ENCODE data around the gene PPARGC1A. TPM values are rescaled to one million over a fixed set of nuclear protein-coding genes. Genes with fewer than 3 reads are reported as not detected.

Gene PPARGC1A
- total and polyA plus RNA-seq, 2 of the 13 experiments (the other 11 are each of a cell fraction or from before 2014, with no cell fraction given): 20.7 to 37.3 TPM

DNA sequence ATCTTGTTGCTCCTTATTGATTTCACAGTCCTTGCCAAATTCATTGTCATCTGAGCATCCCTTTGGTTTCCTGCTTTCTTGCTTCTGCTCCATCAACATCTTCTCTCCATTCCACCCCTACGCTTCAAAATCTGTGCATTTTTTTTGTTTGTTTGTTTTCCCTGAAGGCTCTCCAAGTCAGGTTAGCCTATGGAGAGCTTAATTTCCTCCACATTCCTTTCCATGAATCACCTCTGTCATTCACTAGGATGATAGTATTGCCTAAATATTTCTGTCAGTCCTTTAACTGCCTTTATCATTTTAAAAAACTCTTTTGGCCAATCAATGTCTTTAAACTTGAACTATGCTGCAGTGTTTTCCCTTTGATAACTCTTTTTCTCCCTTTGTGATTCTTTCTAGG lies 67.7 kb downstream of the PPARGC1A start:
- H3K27me3 ChIP-seq (ENCODE audit: control insufficient read depth in 1 of 2, insufficient read depth in 2 of 2, low read length in 2 of 2): no peaks in the 10 kb centered on the region
- H3K9ac ChIP-seq (ENCODE audit: insufficient read depth, low read depth, low read length): no peak overlapping the region
- TF ChIP-seq NCOR1 (IDR thresholded peaks at IDR 0.05; ENCODE audit: borderline replicate concordance, low read length): no peak
- no peak for TF ChIP-seq POGZ (CRISPR knock-in tag; IDR thresholded peaks at IDR 0.05)
- TF ChIP-seq, protein P1, sequence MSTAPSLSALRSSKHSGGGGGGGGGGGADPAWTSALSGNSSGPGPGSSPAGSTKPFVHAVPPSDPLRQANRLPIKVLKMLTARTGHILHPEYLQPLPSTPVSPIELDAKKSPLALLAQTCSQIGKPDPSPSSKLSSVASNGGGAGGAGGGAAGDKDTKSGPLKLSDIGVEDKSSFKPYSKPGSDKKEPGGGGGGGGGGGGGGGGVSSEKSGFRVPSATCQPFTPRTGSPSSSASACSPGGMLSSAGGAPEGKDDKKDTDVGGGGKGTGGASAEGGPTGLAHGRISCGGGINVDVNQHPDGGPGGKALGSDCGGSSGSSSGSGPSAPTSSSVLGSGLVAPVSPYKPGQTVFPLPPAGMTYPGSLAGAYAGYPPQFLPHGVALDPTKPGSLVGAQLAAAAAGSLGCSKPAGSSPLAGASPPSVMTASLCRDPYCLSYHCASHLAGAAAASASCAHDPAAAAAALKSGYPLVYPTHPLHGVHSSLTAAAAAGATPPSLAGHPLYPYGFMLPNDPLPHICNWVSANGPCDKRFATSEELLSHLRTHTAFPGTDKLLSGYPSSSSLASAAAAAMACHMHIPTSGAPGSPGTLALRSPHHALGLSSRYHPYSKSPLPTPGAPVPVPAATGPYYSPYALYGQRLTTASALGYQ (CRISPR knock-in tag; IDR thresholded peaks at IDR 0.05): no peak
- TF ChIP-seq, protein P2, sequence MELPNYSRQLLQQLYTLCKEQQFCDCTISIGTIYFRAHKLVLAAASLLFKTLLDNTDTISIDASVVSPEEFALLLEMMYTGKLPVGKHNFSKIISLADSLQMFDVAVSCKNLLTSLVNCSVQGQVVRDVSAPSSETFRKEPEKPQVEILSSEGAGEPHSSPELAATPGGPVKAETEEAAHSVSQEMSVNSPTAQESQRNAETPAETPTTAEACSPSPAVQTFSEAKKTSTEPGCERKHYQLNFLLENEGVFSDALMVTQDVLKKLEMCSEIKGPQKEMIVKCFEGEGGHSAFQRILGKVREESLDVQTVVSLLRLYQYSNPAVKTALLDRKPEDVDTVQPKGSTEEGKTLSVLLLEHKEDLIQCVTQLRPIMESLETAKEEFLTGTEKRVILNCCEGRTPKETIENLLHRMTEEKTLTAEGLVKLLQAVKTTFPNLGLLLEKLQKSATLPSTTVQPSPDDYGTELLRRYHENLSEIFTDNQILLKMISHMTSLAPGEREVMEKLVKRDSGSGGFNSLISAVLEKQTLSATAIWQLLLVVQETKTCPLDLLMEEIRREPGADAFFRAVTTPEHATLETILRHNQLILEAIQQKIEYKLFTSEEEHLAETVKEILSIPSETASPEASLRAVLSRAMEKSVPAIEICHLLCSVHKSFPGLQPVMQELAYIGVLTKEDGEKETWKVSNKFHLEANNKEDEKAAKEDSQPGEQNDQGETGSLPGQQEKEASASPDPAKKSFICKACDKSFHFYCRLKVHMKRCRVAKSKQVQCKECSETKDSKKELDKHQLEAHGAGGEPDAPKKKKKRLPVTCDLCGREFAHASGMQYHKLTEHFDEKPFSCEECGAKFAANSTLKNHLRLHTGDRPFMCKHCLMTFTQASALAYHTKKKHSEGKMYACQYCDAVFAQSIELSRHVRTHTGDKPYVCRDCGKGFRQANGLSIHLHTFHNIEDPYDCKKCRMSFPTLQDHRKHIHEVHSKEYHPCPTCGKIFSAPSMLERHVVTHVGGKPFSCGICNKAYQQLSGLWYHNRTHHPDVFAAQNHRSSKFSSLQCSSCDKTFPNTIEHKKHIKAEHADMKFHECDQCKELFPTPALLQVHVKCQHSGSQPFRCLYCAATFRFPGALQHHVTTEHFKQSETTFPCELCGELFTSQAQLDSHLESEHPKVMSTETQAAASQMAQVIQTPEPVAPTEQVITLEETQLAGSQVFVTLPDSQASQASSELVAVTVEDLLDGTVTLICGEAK (IDR thresholded peaks at IDR 0.05): no peak
- TF ChIP-seq, protein P2 (CRISPR knock-in tag; IDR thresholded peaks at IDR 0.05): no peak
- no peak for TF ChIP-seq HOXA7 (CRISPR knock-in tag; IDR thresholded peaks at IDR 0.05)
- TF ChIP-seq THYN1 (CRISPR knock-in tag; IDR thresholded peaks at IDR 0.05; ENCODE audit: borderline replicate concordance, low read depth): no peak
- no peak for TF ChIP-seq JDP2 (CRISPR knock-in tag; IDR thresholded peaks at IDR 0.05; ENCODE audit: borderline replicate concordance)
- TF ChIP-seq, protein P3, sequence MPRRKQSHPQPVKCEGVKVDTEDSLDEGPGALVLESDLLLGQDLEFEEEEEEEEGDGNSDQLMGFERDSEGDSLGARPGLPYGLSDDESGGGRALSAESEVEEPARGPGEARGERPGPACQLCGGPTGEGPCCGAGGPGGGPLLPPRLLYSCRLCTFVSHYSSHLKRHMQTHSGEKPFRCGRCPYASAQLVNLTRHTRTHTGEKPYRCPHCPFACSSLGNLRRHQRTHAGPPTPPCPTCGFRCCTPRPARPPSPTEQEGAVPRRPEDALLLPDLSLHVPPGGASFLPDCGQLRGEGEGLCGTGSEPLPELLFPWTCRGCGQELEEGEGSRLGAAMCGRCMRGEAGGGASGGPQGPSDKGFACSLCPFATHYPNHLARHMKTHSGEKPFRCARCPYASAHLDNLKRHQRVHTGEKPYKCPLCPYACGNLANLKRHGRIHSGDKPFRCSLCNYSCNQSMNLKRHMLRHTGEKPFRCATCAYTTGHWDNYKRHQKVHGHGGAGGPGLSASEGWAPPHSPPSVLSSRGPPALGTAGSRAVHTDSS (CRISPR knock-in tag; conservative IDR thresholded peaks at IDR 0.05): no peak
- 100% methylated on average over 1 of the region's 1 CpG for WGBS (ENCODE audit: low lambda C conversion rate)
- ATAC-seq (no peak), FAIRE-seq (no peak), DNase-seq (ENCODE audit: low spot score) (no peak)
- no peak overlapping the region for H3K4me3 ChIP-seq (replicated peaks in 1 of 3; ENCODE audit: insufficient read depth in 1 of 3, low read depth in 2 of 3, low read length in 3 of 3)
- no peak overlapping the region for H3K27ac ChIP-seq (ENCODE audit: extremely low read length, insufficient read depth, low read length)
- in situ Hi-C loops (cut with HindIII; ENCODE audit: extremely low pct_ligation_motif_present, low pct_unique_long_range_greater_than_20kb) (no loop called here), intact Hi-C loops (cut with micrococcal nuclease; ENCODE audit: unreplicated experiment) (no loop called here)
- no peaks in the 10 kb centered on the region for H3K79me2 ChIP-seq (ENCODE audit: insufficient read depth, low read length)
- no peaks in the 10 kb centered on the region for H3K4me1 ChIP-seq (ENCODE audit: insufficient read depth, low read length)
- peaks cover 7 to 82% of the 10 kb centered on the region in 2 experiments for H3K36me3 ChIP-seq (replicated peaks in 1 of 2; ENCODE audit: control insufficient read depth in 1 of 2, insufficient read depth in 2 of 2, low read length in 2 of 2)
- BruUV-seq (replicated peaks): no TSS peak
- ChIA-PET POLR2A (no interaction called here), CTCF (ENCODE audit: low intra/inter-chr PET ratio, low total read pairs) (no interaction called here)
- no peak overlapping the region for H3K4me2 ChIP-seq (ENCODE audit: low read depth, low read length)
- H3K9me3 ChIP-seq (ENCODE audit: low read length): no peaks in the 10 kb centered on the region
- H4K20me1 ChIP-seq (ENCODE audit: insufficient read depth, low read length): no peaks in the 10 kb centered on the region
- H2AFZ ChIP-seq (ENCODE audit: low read length): no peak overlapping the region

All from HepG2 (cell line).